Endothelial cell of umbilical vein (primary cell): ENCODE data around the gene TMTC1.

Experiments
- EZH2 ChIP-seq: IDR thresholded peaks from 2 replicates; pipeline ENCODE4 v1.6.1; 2012; ENCODE audit warnings: borderline replicate concordance, low read depth, mild to moderate bottlenecking, moderate library complexity, low read length, inconsistent platforms; ENCODE audit not compliant: severe bottlenecking
- JUN ChIP-seq: IDR thresholded peaks from 2 replicates; pipeline ENCODE4 v1.6.1; 2011; ENCODE audit warnings: borderline replicate concordance, low read depth; ENCODE audit not compliant: insufficient read length, insufficient read depth
- POLR2A ChIP-seq: IDR thresholded peaks from 2 replicates; pipeline ENCODE4 v1.6.1; 2012; ENCODE audit warnings: low read depth, mild to moderate bottlenecking, control low read depth, low read length
- POLR2AphosphoS5 ChIP-seq: IDR thresholded peaks from 2 replicates; pipeline ENCODE4 v1.6.1; 2012; ENCODE audit warnings: low read depth, mild to moderate bottlenecking, control low read depth, low read length, moderate library complexity; ENCODE audit not compliant: insufficient read depth
- TF ChIP-seq, protein P1 (sequence below), 2 donors: IDR thresholded peaks; 1 replicate in 1 of 2; 2 replicates in 1 of 2; pipeline ENCODE4 v1.5.1; 2011; ENCODE audit warnings: low read length in 2 of 2, mild to moderate bottlenecking in 2 of 2, moderate library complexity in 2 of 2, control low read depth in 1 of 2, inconsistent platforms in 1 of 2, low read depth in 1 of 2; ENCODE audit not compliant: insufficient read depth in 1 of 2; ENCODE audit errors: extremely low read depth in 1 of 2
- TF ChIP-seq, protein P2 (sequence below): IDR thresholded peaks from 2 replicates; pipeline ENCODE4 v1.6.1; 2011; ENCODE audit not compliant: insufficient read depth, insufficient read length

DNA sequence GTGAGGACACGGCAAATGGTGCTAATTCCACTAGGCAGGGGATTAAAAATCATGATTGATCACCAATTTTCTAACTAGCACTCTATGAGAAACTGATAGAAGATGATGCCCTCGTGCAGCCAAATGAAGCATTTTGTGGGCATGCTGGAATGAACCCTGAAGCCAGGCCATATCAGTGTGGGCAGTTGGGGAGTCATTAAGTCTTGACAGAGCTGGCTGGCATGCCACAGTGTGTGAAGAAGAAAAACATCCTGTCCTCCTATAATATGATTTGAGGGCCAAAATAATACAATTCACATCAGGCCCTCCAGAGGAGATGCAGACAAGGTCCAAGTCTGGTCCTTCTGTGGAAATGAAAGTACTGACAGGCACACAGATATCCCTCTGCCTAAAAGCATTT, 107.1 kb downstream of the TMTC1 start:
- TF ChIP-seq, protein P1, sequence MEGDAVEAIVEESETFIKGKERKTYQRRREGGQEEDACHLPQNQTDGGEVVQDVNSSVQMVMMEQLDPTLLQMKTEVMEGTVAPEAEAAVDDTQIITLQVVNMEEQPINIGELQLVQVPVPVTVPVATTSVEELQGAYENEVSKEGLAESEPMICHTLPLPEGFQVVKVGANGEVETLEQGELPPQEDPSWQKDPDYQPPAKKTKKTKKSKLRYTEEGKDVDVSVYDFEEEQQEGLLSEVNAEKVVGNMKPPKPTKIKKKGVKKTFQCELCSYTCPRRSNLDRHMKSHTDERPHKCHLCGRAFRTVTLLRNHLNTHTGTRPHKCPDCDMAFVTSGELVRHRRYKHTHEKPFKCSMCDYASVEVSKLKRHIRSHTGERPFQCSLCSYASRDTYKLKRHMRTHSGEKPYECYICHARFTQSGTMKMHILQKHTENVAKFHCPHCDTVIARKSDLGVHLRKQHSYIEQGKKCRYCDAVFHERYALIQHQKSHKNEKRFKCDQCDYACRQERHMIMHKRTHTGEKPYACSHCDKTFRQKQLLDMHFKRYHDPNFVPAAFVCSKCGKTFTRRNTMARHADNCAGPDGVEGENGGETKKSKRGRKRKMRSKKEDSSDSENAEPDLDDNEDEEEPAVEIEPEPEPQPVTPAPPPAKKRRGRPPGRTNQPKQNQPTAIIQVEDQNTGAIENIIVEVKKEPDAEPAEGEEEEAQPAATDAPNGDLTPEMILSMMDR (IDR thresholded peaks at IDR 0.05; ENCODE audit: extremely low read depth in 1 of 2, insufficient read depth in 1 of 2, low read depth in 1 of 2, low read length in 2 of 2): no peak
- TF ChIP-seq POLR2A (no peak), EZH2 (no peak), POLR2AphosphoS5 (no peak), JUN (no peak)
- TF ChIP-seq, protein P2, sequence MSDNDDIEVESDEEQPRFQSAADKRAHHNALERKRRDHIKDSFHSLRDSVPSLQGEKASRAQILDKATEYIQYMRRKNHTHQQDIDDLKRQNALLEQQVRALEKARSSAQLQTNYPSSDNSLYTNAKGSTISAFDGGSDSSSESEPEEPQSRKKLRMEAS: no peak
